Measurements from ENCODE around the gene KDSR. TPM values are rescaled to one million over a fixed set of nuclear protein-coding genes. Genes with fewer than 3 reads are reported as not detected.

The KDSR gene
- total and polyA plus RNA-seq, 2 donors (not counting 1 experiment from before 2014, with no cell fraction given), result 6.4 to 21.1 TPM

- TF ChIP-seq EZH2 (IDR thresholded peaks at IDR 0.05; ENCODE audit: borderline replicate concordance, insufficient read depth, low read depth, low read length, poor library complexity, severe bottlenecking) (no peak), CTCF (IDR thresholded peaks at IDR 0.05) (no peak)
- ChIA-PET POLR2A (interaction anchor here (1.0 kb wide), 1 partner anchor 9 kb away, joined by 4 read pairs; no protein-coding TSS in a partner anchor), CTCF (interaction anchor here (0.7 to 3.1 kb wide), 4 partner anchors 10 to 106 kb away, joined by 3 to 15 read pairs (median 8); no protein-coding TSS in a partner anchor)
- Histone ChIP-seq H3K4me3 (ENCODE audit: control extremely low read depth in 1 of 5, extremely low read depth in 1 of 5, insufficient read depth in 1 of 5, low read depth in 2 of 5, low read length in 4 of 5) (no peak overlapping the region), H3K9me3 (ENCODE audit: control extremely low read depth in 1 of 3, control insufficient read depth in 2 of 3, insufficient read depth in 1 of 3, low read length in 2 of 3) (no peaks in the 10 kb centered on the region), H3K27ac (ENCODE audit: low read length in 2 of 2) (no peak overlapping the region), H4K20me1 (ENCODE audit: control insufficient read depth, insufficient read depth, low read length, poor library complexity, severe bottlenecking) (no peaks in the 10 kb centered on the region), H3K4me2 (replicated peaks; ENCODE audit: low read depth, low read length, poor library complexity, severe bottlenecking) (no peak overlapping the region), H3K79me2 (ENCODE audit: control insufficient read depth, insufficient read depth, low read length) (peaks cover 100% of the 10 kb centered on the region), H3K27me3 (replicated peaks in 1 of 4; ENCODE audit: control extremely low read depth in 1 of 4, control insufficient read depth in 3 of 4, insufficient read depth in 4 of 4, low read length in 3 of 4) (no peaks in the 10 kb centered on the region), H3K9ac (ENCODE audit: low read length) (no peak overlapping the region), H2AFZ (ENCODE audit: insufficient read depth, low read depth, low read length, poor library complexity, severe bottlenecking) (no peak overlapping the region), H3K36me3 (replicated peaks in 1 of 2; ENCODE audit: control extremely low read depth in 1 of 2, control insufficient read depth in 1 of 2, extremely low read depth in 1 of 2, insufficient read depth in 2 of 2, low read length in 1 of 2) (peaks cover 0 to 27% of the 10 kb centered on the region in 2 experiments), H3K4me1 (ENCODE audit: control insufficient read depth in 2 of 2, insufficient read depth in 2 of 2, low read length in 2 of 2) (peaks cover 37 to 39% of the 10 kb centered on the region in 2 donors)
- Mint-ChIP-seq H3K4me1 (peaks cover 81% of the 10 kb centered on the region), H3K4me3 (peak overlapping the region; percentile 31), H3K27ac (peak overlapping the region; percentile 46), H3K9me3 (ENCODE audit: insufficient read depth) (no peaks in the 10 kb centered on the region), H3K27me3 (no peaks in the 10 kb centered on the region)
- DNase-seq (no peak), ATAC-seq (ENCODE audit: low read depth) (no peak)
- WGBS (ENCODE audit: insufficient coverage), result no CpG with 5 or more reads among the region's 4 CpGs
- intact Hi-C loops (cut with micrococcal nuclease), result no loop called here
Measured at GRCh38 chr18:63302220-63302619, 64.8 kb downstream of the KDSR start.

GRCh38 chr18:63301434-63301833 lies 65.6 kb downstream of the KDSR start:
- Mint-ChIP-seq H3K4me1 (peaks cover 77% of the 10 kb centered on the region), H3K27ac (peak overlapping the region; percentile 56), H3K27me3 (no peaks in the 10 kb centered on the region), H3K4me3 (peak overlapping the region; percentile 42), H3K9me3 (ENCODE audit: insufficient read depth) (no peaks in the 10 kb centered on the region)
- Histone ChIP-seq H3K27ac (ENCODE audit: low read length in 2 of 2) (no peak overlapping the region), H3K4me3 (ENCODE audit: control extremely low read depth in 1 of 5, extremely low read depth in 1 of 5, insufficient read depth in 1 of 5, low read depth in 2 of 5, low read length in 4 of 5) (no peak overlapping the region), H3K36me3 (replicated peaks in 1 of 2; ENCODE audit: control extremely low read depth in 1 of 2, control insufficient read depth in 1 of 2, extremely low read depth in 1 of 2, insufficient read depth in 2 of 2, low read length in 1 of 2) (peaks cover 0 to 31% of the 10 kb centered on the region in 2 experiments), H3K9ac (ENCODE audit: low read length) (no peak overlapping the region), H3K9me3 (ENCODE audit: control extremely low read depth in 1 of 3, control insufficient read depth in 2 of 3, insufficient read depth in 1 of 3, low read length in 2 of 3) (no peaks in the 10 kb centered on the region), H3K79me2 (ENCODE audit: control insufficient read depth, insufficient read depth, low read length) (peaks cover 99% of the 10 kb centered on the region), H3K4me2 (replicated peaks; ENCODE audit: low read depth, low read length, poor library complexity, severe bottlenecking) (peak overlapping the region; percentile 16), H2AFZ (ENCODE audit: insufficient read depth, low read depth, low read length, poor library complexity, severe bottlenecking) (no peak overlapping the region), H3K27me3 (replicated peaks in 1 of 4; ENCODE audit: control extremely low read depth in 1 of 4, control insufficient read depth in 3 of 4, insufficient read depth in 4 of 4, low read length in 3 of 4) (no peaks in the 10 kb centered on the region), H4K20me1 (ENCODE audit: control insufficient read depth, insufficient read depth, low read length, poor library complexity, severe bottlenecking) (no peaks in the 10 kb centered on the region), H3K4me1 (ENCODE audit: control insufficient read depth in 2 of 2, insufficient read depth in 2 of 2, low read length in 2 of 2) (peaks cover 36% of the 10 kb centered on the region in 2 donors)
- intact Hi-C loops (cut with micrococcal nuclease), result no loop called here
- WGBS (ENCODE audit: insufficient coverage), result 93% methylated on average over 6 of the region's 9 CpGs
- no peak for TF ChIP-seq CTCF (IDR thresholded peaks at IDR 0.05)
- no peak for TF ChIP-seq EZH2 (IDR thresholded peaks at IDR 0.05; ENCODE audit: borderline replicate concordance, insufficient read depth, low read depth, low read length, poor library complexity, severe bottlenecking)
- ATAC-seq (ENCODE audit: low read depth) (no peak), DNase-seq (no peak)
- POLR2A ChIA-PET, result no interaction called here
- CTCF ChIA-PET, result interaction anchor here (0.7 to 3.1 kb wide), 4 partner anchors 11 to 170 kb away, joined by 3 to 15 read pairs (median 8); no protein-coding TSS in a partner anchor

Data from B cell (primary cell).